HG02840 (cell line): ENCODE data around the gene PTPRG.
A peak's percentile ranks its signal among the peaks of the same experiment; 100 is the strongest.

Experiments used
- ATAC-seq: cut with Tn5 transposase; IDR thresholded peaks from one replicate; pipeline ENCODE4 v1.9.1; 2021; ENCODE audit warnings: mild to moderate bottlenecking, moderate library complexity, moderate number of reproducible peaks; ENCODE audit not compliant: unreplicated experiment, low FRiP score

PTPRG gene

DNA sequence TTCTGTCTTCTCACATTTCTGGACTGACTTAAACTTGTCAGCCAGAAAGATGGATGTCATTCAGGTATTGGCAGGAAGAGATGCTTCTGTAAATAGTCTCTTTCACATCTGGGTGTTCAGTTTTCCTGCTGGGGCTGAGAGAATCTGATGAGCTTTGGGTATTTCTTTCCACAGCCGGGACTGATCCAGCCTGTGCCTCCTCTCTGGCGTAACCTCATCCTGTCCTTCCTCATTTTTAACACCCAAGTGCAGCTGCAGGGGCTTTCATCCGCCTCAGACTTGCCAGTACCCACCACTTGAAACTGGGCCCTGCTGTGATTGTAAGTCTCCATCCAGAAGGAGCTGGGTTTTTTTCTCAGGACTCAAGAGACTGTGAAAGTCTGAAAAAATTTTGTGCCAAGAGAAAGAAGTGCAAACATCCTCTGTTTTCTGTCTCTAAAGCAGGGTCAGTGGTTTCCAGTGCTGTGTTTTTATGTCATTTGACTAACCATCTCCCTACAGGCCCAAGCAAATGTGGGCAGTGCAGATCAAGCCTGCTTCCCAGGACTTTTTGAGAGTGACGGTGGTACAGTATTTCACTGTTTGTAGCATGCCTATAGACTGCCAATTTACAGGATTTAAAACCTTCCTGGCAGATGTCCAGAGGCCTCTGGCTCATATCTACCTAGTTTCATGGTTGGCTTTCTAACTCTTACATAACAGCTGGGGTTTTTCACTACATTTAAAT, 342.7 kb downstream of the PTPRG start:
- peak; percentile 50 for ATAC-seq

DNA sequence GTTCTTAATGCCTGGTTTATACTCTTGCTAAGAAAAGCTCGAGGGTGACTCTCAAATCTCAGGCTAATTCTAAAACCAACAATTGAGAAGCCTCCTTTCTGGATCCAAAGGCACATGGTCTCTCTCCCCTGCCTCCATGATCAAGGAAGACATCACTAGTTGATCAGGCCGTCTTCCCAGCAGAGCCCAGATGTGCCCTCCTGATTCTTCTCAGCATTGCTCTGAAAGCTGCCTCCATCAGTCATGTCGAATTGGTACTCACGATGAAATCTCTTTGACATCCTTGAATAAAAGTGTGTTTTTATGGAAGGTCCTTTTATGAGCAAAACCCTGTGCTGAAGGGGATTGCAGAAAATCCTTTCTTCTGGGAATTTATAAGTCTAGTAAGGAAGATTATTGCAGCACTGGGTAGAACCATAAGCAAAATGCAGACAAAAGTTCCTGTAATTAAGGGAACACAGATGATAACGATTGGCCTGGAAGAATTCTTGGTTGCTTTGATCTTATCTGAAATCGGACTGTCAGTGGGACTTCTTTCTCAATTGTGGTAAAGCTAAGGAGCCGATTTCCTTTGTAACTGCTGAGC, 345.9 kb downstream of the PTPRG start:
- ATAC-seq = no peak

DNA sequence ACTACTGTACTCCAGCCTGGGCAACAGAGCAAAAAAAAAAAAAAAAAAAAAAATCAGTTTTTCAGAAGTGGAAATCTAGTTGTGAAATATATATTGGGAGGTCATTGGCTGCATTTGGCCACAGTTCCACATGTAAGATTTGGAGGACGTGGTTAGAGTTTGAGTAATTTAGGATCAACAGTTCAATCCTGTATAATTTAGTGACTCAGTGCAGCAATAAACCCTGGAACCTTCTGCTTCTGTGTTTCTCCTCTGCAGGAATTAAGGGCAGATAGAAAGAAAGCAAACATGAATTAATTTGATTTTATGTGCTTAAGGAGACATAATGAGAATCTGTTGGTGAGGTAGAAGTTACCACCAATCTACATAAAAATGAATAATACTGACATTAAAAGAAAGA, 347.0 kb downstream of the PTPRG start:
- no peak for ATAC-seq

DNA sequence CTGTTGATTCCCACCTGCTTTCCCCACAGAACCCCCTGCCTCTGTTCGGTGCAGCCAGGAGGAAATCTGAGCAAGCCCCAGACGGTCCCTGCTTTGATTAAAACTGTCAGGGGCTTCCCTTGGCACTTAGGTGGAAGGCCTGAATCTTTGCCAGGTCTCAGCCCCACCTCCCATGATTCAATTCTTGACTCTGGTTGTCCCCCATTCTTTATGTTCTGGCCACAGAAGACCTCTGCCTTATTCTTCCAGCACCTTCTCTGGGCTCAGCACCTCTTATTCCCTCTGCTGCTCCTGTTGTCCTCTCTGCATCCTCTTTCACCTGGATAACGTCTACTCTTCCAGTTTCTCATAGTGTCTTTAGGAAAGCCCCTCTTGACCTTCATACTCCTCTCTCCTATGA, 349.4 kb downstream of the PTPRG start:
- no peak for ATAC-seq

DNA sequence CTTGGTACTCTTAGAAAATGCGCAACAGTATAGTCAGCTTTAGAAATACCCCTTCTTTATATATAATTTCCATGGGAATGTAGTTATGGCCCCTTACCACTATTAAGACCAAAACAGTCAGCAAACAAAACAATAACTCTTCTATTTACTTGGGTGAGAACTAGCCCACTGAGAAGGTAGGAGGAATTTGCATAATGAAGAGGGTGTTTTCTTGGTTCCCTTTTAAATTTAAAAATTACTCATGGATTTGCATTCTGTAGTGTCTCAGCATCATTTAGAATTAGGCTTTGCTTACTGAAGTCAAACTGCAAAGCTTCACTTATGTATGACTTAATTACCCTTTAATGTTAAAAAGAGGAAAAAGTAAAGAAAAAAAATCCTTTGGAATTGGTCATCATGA, 350.8 kb downstream of the PTPRG start:
- peak; percentile 71 for ATAC-seq

DNA sequence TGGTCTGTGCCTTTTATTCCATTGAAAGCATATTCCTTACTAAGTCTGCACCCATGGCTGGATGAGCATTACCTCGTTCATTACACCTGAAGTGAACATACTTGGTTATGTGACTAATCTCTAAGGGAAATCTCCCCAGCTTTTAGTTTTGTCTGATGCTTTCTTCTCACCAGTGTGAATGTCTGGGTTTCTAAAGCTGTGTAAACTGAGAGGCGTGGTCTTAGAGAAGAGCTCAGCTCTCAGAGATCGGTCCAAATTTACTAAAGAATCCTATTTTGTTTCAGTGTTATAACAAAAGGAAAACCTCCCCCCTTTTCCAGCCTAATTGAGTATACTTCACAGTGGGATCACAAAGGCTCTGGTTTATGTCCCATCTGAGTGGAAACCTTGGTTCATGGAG, 352.3 kb downstream of the PTPRG start:
- ATAC-seq = no peak

DNA sequence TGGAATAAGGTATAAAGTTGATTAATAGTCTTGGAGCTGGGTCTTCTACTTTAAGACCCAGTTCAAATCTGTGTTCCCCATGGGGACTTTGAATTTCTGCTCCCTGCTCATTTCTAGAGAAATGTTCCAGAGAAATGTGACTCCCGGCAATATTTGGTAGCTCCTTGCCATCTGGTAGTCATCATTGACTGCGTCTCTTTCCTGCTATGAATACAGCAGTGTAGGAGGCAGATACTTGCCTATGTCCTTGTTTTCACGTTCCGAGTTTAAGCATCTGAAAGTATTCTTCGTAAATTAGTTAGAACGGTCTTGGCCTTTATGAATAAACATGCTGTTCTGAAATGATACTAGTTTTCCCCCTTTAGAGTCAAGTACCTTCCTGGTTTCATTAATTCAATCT, 352.9 kb downstream of the PTPRG start:
- no peak for ATAC-seq

DNA sequence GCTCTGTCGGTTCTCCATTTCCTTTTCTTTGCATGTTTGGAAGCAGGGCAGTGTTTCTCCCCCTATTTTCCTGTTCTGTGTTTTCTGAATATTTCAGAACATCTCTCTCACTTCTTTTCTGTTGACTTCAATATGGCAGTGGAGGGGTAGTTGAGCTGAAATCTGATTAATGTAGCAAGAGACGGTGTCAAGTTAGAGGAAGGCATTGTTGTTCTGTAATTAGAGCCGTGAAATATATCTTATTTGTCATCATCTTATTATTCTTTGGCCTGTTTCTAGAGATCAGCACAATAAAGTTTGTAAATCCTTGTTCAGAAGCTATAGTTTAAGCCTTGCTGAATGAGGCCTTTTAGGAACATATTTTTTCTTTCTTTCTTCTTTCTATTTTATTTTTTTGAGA, 353.9 kb downstream of the PTPRG start:
- ATAC-seq = no peak

DNA sequence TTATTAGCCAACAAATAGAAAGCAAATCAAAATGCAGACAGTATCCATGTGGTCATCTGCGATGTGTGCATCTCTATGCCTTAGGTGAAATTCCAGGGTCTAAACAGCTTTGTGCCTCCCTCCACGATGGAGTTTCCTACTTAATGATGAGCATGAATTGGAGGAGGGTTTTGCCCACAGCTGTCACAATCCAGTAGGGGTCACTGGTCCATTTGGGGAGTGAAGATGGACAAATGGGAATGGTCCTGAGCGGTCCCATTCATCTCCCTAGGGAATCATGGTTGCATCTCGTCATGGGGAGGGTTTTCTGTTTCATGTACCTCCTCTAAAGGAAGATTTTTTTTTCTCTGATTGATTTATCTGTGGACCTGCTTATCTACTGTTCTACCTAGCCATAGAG, 358.0 kb downstream of the PTPRG start:
- no peak for ATAC-seq

DNA sequence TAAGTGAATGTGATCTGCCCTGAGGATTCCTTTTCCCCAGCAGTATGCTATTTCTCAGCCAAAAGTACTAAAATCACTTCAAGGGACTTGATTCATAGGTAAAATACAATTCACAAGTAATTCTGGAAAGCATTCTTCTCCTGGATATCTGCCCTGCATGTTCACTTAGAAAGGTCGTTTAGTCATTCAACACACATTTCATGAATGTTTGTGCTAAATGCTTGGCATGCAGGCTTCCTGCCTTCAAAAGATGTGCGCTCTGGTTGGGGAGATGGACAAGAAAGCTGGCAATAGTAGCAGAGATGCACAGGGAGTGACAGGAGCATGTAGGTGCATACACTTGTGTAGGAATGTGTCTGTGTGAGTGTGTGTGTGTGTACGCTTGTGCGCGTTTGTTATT, 360.7 kb downstream of the PTPRG start:
- ATAC-seq = no peak

DNA sequence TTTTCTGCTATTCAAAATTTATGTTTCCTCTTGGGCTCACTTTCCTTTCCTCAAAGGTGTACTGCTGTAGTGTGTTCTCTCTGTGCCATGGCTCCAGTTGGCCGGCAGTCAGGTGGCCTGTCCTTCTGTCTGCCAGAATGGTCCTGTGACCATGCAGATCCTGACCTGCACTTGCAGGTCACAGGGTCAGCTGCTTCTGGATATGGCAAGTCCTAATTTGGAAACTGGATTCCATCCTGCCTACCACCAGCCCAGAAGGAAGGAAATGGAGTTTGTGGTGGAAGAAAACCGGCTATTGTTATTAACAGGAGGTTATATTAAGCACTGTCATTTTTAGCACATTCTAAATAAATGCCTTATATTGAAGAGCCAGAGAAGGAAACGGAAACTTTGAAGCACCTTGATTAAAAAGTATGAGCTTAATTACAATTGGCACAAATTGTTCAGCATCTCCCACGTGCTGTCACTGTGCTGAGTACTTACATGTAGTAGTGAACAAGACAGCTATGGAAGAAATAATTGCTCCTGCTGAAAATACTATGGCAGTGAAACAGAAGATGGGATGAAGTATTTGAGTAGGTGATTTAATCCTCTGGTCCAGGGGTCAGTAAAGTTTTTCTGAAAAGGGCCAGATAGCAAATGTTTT, 362.8 kb downstream of the PTPRG start:
- no peak for ATAC-seq

DNA sequence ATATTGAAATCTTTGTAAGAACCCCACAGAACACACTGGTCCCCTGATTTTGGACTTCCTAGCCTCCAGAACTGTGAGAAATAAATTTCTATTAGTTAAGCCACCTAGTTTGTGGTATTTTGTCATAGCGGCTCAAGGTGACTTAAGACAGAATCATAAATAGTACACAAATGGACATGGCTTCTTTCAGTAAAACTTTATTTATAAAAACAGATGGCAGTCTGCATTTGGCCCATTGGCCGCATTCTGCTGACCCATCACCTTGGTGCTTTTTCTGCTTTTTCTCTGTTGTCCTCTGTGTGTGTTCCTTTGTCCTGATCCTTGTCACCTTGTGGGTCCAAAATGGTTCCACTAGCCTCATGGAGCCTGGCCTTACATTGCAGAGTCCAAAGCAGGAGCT, 363.6 kb downstream of the PTPRG start:
- no peak for ATAC-seq

DNA sequence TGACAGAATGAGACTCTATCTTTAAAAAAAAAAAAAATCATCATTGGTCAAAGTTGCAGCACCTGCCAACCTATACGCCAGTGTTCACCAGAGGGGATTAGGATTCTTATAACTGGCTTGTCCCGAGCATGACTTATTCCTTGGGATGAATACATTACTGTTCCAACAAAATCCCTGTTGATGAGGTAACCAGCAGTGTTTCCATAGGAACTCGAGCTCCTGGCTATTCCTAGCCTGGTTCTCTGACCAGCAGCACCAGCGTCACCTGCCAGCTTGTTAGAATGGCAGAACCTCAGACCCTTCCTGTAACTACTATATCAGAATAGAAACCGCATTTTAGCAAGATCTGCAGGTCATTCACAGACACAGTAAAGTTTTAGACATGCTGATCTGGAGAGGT, 364.4 kb downstream of the PTPRG start:
- ATAC-seq = no peak

DNA sequence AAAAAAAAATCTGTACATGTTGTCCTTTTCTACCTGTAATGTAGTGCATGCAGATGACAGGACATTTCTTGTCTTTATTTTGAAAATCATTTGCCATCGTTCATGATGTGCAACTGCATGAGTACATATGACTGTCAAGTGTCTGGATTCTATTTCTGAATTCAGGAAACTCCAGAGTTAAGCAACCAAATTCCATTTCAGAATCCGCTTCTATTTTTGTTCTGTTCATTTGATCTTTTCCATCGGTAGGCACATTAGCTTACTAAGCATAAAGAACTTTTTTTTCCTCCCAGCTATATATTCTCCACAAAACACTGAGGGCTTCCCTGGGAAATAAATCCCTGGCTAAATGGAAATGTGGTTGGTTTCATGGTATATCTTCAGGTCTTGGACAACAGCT, 365.6 kb downstream of the PTPRG start:
- ATAC-seq = no peak

DNA sequence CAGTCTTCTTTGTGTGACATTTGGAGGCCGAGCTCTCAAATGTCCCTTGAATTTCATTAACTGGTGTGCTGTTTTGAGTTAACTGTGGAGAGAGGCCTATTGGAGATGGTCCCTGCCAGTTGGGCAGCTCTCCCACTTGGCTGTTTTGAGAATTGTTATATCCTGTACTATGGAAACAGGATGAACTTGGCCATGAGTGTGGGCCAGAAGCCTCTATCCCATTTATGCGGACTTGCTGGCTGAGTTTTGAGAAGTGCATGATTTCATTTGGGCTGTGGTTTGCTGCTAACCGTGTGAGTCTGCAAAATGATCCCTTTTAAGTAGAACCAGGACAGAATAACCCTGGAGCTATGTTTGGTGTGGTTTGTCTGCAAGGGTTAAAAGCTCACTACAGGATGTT, 366.0 kb downstream of the PTPRG start:
- ATAC-seq = no peak

DNA sequence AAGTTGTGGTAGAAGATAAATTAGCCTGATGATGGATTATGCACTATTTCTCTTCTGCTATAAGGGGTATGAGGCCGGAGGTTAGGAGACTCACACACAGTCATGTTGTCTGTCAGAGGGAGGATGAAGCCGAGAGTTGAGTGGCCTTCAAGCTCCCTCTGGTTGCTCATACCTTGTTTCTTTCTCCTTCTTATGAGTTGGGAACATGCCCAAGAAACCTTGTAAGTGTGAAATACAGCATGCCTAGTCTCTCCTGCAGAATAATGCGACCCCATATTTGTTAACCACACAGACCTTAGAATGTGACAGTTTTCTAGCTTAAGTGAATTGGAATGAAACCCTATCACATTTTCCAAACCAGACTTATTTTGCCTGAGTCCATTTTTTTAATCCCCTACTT, 366.7 kb downstream of the PTPRG start:
- ATAC-seq = no peak

DNA sequence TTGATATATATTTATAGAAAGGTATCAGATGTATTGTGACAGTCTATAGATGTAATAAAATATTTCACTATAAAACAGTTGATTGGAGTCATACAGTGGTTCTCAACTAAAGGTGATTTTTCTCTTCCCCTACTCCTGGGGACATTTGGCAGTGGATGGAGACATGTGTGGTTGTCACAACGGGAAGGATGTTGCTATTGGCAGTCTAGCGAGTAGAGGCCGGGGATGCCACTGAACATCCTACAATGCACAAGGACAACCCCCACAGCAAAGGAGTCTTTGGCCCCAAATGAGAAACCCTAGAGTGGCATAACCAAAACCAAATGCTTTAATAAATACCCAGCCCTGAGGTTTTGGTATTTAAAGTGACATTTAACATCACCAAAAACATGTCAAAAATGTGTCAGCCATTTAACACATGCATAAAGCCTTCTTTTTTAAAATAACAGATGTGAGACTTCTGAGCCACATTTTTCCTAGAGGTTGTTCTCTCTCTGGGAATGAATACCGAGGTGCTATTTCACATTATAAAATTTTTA, 367.5 kb downstream of the PTPRG start:
- ATAC-seq = no peak

DNA sequence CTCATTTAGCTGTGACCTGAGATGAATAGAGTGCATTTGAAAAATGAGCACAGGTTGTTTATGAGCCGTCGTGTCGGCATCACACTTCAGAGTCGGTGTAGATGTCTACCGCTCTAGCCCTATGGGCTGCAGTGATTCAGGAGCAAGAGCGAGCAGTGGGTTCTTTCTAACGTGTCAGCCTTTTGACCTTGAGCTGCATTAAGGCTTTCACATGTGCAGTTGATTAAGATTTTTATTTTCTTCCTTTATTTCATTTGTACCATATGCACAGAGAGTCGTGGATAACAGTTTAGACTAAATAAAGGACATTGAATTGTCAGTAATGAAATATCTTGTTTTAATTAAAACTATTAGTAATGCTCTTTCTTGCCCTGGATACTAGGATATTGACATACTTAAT, 368.2 kb downstream of the PTPRG start:
- ATAC-seq = no peak

DNA sequence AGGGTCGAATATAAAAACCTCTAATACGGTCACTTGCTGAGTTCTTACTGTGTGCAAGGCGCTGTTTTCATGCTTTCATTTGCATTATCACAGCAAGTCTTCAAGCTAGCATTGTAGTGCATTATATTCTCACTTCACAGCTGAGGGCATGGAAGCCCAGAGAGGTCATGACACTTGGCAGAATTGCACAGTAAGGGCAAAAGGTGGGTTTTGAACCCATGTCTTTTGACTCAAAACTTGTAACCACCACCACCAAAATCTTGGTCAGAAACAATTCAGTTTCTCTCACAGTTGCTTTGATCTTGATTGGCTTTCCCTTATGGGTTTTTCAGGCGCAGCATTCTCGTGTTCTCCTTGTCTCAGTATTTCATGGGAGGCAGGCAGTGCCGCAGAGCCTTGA, 371.1 kb downstream of the PTPRG start:
- no peak for ATAC-seq

DNA sequence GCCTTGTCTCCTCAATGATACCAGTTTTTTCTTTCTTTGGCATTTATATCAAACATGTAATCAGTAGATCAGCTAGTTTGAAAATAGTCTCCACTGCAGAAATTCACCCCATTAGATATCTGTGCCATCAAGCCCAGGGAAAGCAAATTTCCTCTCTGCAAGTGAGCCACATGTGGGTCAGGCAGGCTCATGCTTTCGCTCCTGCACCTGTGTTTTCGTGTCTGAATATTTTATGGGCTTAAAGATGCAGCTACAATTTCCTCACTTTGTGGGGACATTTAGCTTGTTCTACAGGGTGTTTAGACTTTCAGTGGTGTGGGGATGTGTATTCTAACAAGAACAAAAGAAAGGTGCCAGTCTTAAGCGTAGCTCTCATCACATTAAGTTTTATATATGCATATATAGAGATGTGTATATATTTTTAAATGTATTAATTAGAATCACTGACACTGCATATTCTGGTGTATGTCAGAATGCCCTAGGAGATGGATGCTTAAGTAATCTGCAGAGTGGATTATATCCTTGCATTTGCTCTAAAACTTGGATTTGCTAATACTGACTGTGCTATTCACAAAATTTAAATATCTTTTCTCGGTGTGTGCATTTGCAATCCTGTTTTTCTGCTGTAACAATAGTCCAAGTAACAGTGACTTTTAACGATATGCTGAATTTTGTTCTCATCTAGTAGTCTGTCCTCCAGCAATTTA, 372.6 kb downstream of the PTPRG start:
- no peak for ATAC-seq

DNA sequence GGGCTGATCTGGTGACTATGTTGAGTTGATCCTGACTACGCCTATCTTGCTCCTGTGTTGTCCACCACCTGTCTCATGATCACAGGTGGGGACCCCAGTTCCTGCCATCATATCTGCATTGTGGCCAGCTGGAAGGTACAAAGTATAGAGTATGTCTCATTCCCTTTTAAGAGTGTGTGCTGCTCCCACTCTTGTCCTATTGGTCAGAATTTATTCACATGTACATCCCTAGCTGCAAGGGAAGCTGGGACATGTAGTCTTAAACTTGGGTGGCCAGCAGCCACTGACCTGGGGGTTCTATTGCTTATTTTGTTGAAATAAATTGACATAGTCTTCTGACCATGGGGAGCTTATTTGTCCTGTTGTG, 373.1 kb downstream of the PTPRG start:
- no peak for ATAC-seq
